Type B pancreatic cell (in vitro differentiated cells): ENCODE measurements around the gene PDCD11. TPM values are rescaled to one million over a fixed set of nuclear protein-coding genes. Genes with fewer than 3 reads are reported as not detected.

ENCODE experiments used
- DNase-seq: peaks from one replicate; pipeline ENCODE4 v3.0.0; 2021; ENCODE audit warnings: mixed read lengths; ENCODE audit not compliant: unreplicated experiment; ENCODE audit errors: extremely low spot score
- H3K27ac Mint-ChIP-seq: 2 replicates; pipeline ENCODE4 v1.8.0; 2021; ENCODE audit warnings: mild to moderate bottlenecking, mixed read lengths
- H3K27me3 Mint-ChIP-seq: 2 replicates; pipeline ENCODE4 v1.8.0; 2021; ENCODE audit warnings: mixed read lengths
- H3K36me3 Mint-ChIP-seq: 2 replicates; pipeline ENCODE4 v1.8.0; 2021; ENCODE audit warnings: mixed read lengths
- H3K4me1 Mint-ChIP-seq: one replicate; pipeline ENCODE4 v1.8.0; 2021; ENCODE audit warnings: mixed read lengths; ENCODE audit not compliant: unreplicated experiment
- H3K4me3 Mint-ChIP-seq: 2 replicates; pipeline ENCODE4 v1.8.0; 2021; ENCODE audit warnings: mild to moderate bottlenecking, mixed read lengths
- H3K9me3 Mint-ChIP-seq: 2 replicates; pipeline ENCODE4 v1.8.0; 2021; ENCODE audit warnings: mixed read lengths
- CTCF ChIP-seq: fragments of 200-600 bp; sonication (generic); conservative IDR thresholded peaks from 2 replicates; pipeline ENCODE4 v1.5.0; 2021; ENCODE audit warnings: antibody characterized with exemption, mild to moderate bottlenecking
- microRNA-seq: library from miRNA; unstranded; fragments of <30 nt; microRNA quantifications from one replicate; pipeline ENCODE4, GENCODE V29; 2020
- total RNA-seq: library from RNA; stranded (reverse); gene quantifications from 2 replicates; pipeline ENCODE4 v1.2.1, GENCODE V29; 2021; ENCODE audit warnings: low replicate concordance

PDCD11 gene
- total RNA-seq, 1 donor from 2014 or later = 53.2 TPM

- Mint-ChIP-seq H3K4me3 (peak overlapping the region; percentile 73), H3K27me3 (peaks cover 38% of the 10 kb centered on the region), H3K36me3 (no peaks in the 10 kb centered on the region), H3K9me3 (no peaks in the 10 kb centered on the region), H3K27ac (peak overlapping the region; percentile 76), H3K4me1 (peaks cover 17% of the 10 kb centered on the region)
- DNase-seq = no peak
- no peak for TF ChIP-seq CTCF
Measured at GRCh38 chr10:103491729-103492364, 95.4 kb downstream of the PDCD11 start.

DNA sequence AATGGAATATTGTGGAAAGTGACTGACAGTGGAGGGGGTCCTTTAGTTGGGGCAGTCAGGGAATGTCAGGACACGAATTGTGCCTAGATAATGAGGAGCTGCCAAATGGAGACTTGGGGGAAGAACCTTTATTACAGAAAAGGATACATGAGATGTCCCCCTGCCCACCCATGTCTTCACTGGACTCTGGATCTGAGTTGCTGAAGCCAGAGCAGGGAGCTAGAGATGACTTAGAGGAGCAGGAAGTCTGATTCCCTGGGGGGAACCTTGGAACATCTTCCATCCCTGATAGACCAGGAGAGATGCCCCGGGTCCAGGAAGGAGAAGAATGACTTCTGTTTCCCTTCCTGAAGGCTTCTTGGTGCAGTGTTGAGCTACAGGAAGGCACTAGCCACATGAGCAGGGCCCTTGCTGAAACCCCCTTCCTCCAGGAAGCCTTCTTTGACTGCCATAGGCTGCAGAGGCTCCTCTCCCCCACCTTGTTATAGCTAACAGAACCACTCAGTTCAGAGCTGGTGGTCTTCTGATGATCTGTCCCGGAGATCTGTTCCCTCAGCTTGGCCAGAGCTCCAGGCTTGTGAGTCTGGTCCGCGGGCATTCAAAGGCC lies 96.3 kb downstream of the PDCD11 start:
- Mint-ChIP-seq H3K27me3 (peaks cover 47% of the 10 kb centered on the region), H3K4me3 (peak overlapping the region; percentile 73), H3K4me1 (peaks cover 17% of the 10 kb centered on the region), H3K36me3 (no peaks in the 10 kb centered on the region), H3K27ac (peak overlapping the region; percentile 76), H3K9me3 (no peaks in the 10 kb centered on the region)
- TF ChIP-seq CTCF = no peak
- no peak for DNase-seq

GRCh38 chr10:103493362-103493915 lies 97.0 kb downstream of the PDCD11 start, which contains the start of gene NEURL1:
NEURL1 (plus strand) TSS chr10:103493705; CDS start chr10:103494388, 683 bp downstream.
- Mint-ChIP-seq H3K27me3 (peaks cover 48% of the 10 kb centered on the region), H3K27ac (peak within 1 kb of the TSS; percentile 89), H3K36me3 (no peaks in the 10 kb centered on the region), H3K4me3 (peak within 1 kb of the TSS; percentile 92), H3K4me1 (peaks cover 17% of the 10 kb centered on the region), H3K9me3 (no peaks in the 10 kb centered on the region)
- no peak for DNase-seq
- no peak for TF ChIP-seq CTCF

DNA sequence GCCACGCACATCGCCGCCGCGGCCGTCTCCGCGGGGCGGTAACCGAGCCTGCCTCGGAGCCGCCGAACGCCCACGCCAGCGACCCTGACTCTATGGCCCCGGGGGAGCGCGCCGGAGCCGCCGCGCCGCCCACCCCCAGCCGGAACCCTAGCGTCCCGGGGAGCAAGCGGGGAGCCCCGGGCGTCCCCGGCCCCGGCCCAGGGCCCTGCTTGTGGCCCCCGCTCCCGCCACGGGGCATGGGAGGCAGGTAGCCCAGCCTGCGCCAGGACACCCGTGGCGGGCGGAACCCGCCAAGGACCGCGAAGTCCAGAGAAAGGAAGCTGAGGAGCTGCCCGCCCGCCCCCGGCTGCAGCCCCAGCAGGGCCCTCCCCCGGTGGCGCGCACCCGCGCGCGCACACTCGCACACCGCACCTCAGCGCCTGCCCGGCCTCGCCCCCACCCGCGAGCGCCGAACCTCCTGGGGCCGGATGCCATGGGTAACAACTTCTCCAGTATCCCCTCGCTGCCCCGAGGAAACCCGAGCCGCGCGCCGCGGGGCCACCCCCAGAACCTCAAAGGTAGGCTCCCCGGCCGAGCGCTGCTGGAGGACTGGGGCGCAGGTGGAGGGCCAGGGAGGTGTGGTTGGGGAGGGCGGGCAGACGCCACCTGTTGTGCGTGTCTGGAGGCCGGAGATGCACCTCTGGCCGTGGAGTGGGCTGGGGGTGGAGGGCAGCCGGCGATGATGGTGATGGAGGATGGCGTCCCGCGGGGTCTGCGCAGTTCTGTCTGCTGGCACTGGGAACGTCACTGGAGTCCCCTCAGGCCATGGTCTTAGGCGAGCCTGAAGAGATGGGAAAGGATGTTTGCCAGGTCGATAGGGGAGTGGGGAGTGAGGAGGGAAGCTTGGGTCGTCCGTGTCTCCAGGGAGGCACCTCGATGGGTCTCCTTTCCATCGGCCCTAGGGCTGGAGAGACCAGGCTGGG lies 97.8 kb downstream of the PDCD11 start:
- H3K4me1 Mint-ChIP-seq = peaks cover 17% of the 10 kb centered on the region
- peaks cover 48% of the 10 kb centered on the region for H3K27me3 Mint-ChIP-seq
- no peak for TF ChIP-seq CTCF
- H3K9me3 Mint-ChIP-seq = no peaks in the 10 kb centered on the region
- no peak for DNase-seq
- peak overlapping the region; percentile 89 for H3K27ac Mint-ChIP-seq
- H3K4me3 Mint-ChIP-seq = peak overlapping the region; percentile 92
- no peaks in the 10 kb centered on the region for H3K36me3 Mint-ChIP-seq

- peaks cover 17% of the 10 kb centered on the region for H3K4me1 Mint-ChIP-seq
- no peak for TF ChIP-seq CTCF
- H3K27ac Mint-ChIP-seq = peak overlapping the region; percentile 89
- peaks cover 55% of the 10 kb centered on the region for H3K27me3 Mint-ChIP-seq
- no peak for DNase-seq
- peak overlapping the region; percentile 92 for H3K4me3 Mint-ChIP-seq
- no peaks in the 10 kb centered on the region for H3K36me3 Mint-ChIP-seq
- no peaks in the 10 kb centered on the region for H3K9me3 Mint-ChIP-seq
Measured at GRCh38 chr10:103495321-103495720, 98.9 kb downstream of the PDCD11 start.

Small RNAs within 50 kb of the gene (microRNA-seq; reads per million reads assigned to microRNA genes)
- 2,814 reads per million, percentile 88 among the genes with 10 or more reads in this experiment for gene MIR1307

Other genes starting within 250 kb of the PDCD11 start
- 96.5 and 122 TPM in 2 replicates for gene NT5C2, start 203.4 kb upstream of the PDCD11 start, total RNA-seq
- not detected in 2 replicates for gene RPEL1, start 150.7 kb upstream of the PDCD11 start, total RNA-seq
- 9.4 and 38.0 TPM in 2 replicates for gene INA, start 119.5 kb upstream of the PDCD11 start, total RNA-seq
- 9.0 and 14.5 TPM in 2 replicates for gene PCGF6, start 45.5 kb upstream of the PDCD11 start, total RNA-seq
- gene TAF5, start 28.6 kb upstream of the PDCD11 start, total RNA-seq = 6.2 and 10.0 TPM in 2 replicates
- gene ATP5MK, start 151 bp upstream of the PDCD11 start, total RNA-seq = 300 and 424 TPM in 2 replicates
- gene CALHM2, start 55.7 kb downstream of the PDCD11 start, total RNA-seq = 3.5 and 27.8 TPM in 2 replicates
- 0.17 TPM in 1 of 2 replicates, not detected in the other for gene CALHM1, start 62.3 kb downstream of the PDCD11 start, total RNA-seq
- gene CALHM3, start 82.6 kb downstream of the PDCD11 start, total RNA-seq = 3.3 and 20.3 TPM in 2 replicates
- gene NEURL1, start 97.1 kb downstream of the PDCD11 start, total RNA-seq = 38.3 and 102 TPM in 2 replicates